Measurements from ENCODE around the gene ASCL3. TPM values are rescaled to one million over a fixed set of nuclear protein-coding genes. Genes with fewer than 3 reads are reported as not detected.
A peak's percentile ranks its signal among the peaks of the same experiment; 100 is the strongest.

The ASCL3 gene
- total and polyA plus RNA-seq, 8 donors = 1.8 TPM; not detected in 7

DNA sequence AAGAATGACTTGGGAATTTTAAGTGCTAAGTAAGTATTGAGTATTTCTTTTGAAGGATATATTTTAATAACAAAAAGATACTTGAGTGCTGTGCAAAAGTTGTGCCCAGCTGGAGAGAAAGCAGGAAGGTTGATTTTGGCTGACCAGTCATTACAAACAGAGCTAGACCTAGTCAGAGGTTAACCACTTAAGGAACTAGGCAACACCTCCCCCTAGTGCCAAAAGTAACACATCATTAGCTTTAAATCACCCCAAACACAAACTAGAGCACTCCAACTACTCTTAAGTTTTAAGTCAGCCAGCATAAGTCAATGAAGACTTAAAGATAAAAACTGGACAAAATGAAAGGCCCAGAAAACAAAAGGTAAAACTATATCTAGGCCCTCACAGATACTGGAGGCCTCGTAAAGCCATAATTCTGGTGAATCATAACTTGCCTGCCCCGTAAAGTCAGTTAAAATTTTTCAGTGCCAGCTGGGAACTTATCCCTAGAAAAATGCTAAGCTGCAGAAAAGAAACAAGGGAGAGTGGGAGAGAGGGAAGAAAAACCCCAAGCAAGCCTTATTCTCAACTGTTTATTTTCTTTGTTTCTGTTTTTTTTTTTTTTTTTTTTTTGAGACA lies 16.8 kb upstream of the ASCL3 start:
- WGBS, 5 donors = 6 to 41% (median 18%) methylated on average over 2 of the region's 2 CpGs
- Histone ChIP-seq H3K4me3 (no peak overlapping the region), H3K36me3 (peaks cover 11 to 28% (median 23%) of the 10 kb centered on the region in 4 donors), H3K27ac (peak overlapping the region in 4 of 5 donors; percentile 54 to 75 (median 70)), H3K4me1 (peaks cover 19 to 47% (median 36%) of the 10 kb centered on the region in 4 donors), H3K9me3 (no peaks in the 10 kb centered on the region), H3K27me3 (no peaks in the 10 kb centered on the region)
- peak in 1 of 2 donors; percentile 90 for DNase-seq
- TF ChIP-seq EP300 (IDR thresholded peaks at IDR 0.05) (no peak), POLR2A (IDR thresholded peaks at IDR 0.05) (no peak), POLR2AphosphoS5 (IDR thresholded peaks at IDR 0.05) (peak in 1 of 3 donors; percentile 71)
- TF ChIP-seq, protein P1, sequence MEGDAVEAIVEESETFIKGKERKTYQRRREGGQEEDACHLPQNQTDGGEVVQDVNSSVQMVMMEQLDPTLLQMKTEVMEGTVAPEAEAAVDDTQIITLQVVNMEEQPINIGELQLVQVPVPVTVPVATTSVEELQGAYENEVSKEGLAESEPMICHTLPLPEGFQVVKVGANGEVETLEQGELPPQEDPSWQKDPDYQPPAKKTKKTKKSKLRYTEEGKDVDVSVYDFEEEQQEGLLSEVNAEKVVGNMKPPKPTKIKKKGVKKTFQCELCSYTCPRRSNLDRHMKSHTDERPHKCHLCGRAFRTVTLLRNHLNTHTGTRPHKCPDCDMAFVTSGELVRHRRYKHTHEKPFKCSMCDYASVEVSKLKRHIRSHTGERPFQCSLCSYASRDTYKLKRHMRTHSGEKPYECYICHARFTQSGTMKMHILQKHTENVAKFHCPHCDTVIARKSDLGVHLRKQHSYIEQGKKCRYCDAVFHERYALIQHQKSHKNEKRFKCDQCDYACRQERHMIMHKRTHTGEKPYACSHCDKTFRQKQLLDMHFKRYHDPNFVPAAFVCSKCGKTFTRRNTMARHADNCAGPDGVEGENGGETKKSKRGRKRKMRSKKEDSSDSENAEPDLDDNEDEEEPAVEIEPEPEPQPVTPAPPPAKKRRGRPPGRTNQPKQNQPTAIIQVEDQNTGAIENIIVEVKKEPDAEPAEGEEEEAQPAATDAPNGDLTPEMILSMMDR (IDR thresholded peaks at IDR 0.05) = peak in 5 of 7 experiments; percentile 28 to 66 (median 43)
- intact Hi-C loops (cut with DNase I; ENCODE audit: low total_unique reads) = loop anchor here (10.0 kb wide), 1 partner anchor 275 kb away; the partner anchor contains the start of genes RPL27A and TRIM66

DNA sequence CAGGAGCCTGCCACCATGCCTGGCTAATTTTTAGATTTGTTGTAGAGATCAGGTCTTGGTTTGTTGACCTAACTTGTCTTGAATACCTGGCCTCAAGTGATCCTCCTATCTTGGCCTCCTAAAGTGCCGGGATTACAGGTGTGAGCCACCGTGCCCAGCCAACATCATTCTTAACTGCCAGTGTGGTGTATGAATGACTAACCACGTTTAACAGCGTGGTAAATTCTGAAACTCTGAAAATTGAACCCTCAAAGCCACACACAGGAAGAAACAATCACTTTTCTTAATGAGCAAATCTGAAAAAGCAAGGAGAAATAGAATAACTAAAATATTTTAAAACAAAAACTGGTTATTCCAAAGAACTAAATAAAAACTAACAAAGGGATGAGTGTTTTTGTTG lies 14.0 kb upstream of the ASCL3 start:
- TF ChIP-seq POLR2AphosphoS5 (IDR thresholded peaks at IDR 0.05) (no peak), EP300 (IDR thresholded peaks at IDR 0.05) (no peak), POLR2A (IDR thresholded peaks at IDR 0.05) (no peak)
- Histone ChIP-seq H3K4me1 (peaks cover 6 to 28% (median 17%) of the 10 kb centered on the region in 4 donors), H3K27me3 (no peaks in the 10 kb centered on the region), H3K4me3 (no peak overlapping the region), H3K27ac (no peak overlapping the region), H3K36me3 (peaks cover 20 to 56% (median 51%) of the 10 kb centered on the region in 4 donors), H3K9me3 (no peaks in the 10 kb centered on the region)
- no peak for DNase-seq
- WGBS, 5 donors = 80 to 84% (median 82%) methylated on average over 4 of the region's 4 CpGs
- intact Hi-C loops (cut with DNase I; ENCODE audit: low total_unique reads) = no loop called here

DNA sequence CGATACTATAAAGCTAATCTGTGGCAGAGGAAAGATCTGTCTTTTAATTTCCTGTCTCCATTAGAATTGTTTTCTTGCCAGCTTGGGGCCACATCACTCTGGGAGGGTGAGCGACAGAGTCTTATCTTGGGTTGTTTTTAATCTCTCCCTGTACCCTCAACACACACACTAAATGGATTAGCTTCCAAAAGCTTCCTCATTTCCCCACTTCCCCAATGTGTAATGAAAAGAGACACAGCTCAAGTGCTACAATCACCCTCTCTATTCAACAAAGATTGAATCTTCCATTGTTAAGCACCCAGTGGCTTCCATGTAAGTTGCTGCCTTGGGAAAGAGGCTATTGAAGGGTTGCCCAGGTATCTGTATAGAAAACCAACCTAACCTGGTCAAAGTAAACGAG lies 6.1 kb upstream of the ASCL3 start:
- H3K27me3 ChIP-seq = no peaks in the 10 kb centered on the region
- WGBS, 5 donors = 49 to 63% (median 57%) methylated on average over 3 of the region's 3 CpGs
- no peak overlapping the region for H3K27ac ChIP-seq
- no peaks in the 10 kb centered on the region for H3K9me3 ChIP-seq
- no peak for DNase-seq
- TF ChIP-seq POLR2A (IDR thresholded peaks at IDR 0.05) (no peak), EP300 (IDR thresholded peaks at IDR 0.05) (no peak), POLR2AphosphoS5 (IDR thresholded peaks at IDR 0.05) (no peak)
- TF ChIP-seq, protein P1 (IDR thresholded peaks at IDR 0.05) = no peak
- H3K4me1 ChIP-seq = peaks cover 0 to 8% (median 0%) of the 10 kb centered on the region in 4 donors
- no peak overlapping the region for H3K4me3 ChIP-seq
- intact Hi-C loops (cut with DNase I; ENCODE audit: low total_unique reads) = no loop called here
- peaks cover 9 to 72% (median 67%) of the 10 kb centered on the region in 4 donors for H3K36me3 ChIP-seq

DNA sequence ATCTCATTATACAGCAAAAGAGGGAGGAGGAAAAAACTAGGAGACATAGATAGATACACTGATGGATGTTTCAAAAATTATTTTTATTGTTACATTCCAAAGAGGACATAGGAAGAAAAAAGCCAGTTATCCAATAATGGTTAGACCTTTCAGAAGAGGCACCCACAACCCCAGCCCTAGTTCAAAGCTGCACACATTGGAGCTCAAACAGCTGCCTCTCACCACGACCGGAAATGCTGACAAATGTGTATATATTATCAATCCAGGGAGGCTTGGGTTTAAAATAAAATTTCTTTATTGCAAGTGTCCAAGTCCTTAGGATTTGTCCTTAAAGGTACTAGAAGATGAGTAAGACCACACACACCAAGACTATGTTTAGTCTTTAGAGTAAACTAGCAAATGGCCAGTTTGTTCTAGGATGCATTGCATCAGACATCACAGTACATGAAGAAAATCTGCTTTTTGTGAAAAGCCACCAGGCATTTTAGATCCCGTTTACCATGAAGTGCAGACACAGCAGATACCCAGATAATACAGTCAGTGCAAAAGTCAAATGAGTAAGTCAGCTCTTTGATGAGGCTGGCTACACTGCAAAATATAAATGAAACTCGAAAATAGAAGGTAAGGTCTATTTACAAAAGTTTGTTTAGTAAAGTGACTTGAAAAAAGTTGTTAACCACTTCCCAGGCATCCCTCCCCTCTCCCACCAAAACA lies 4.6 kb upstream of the ASCL3 start:
- no peaks in the 10 kb centered on the region for H3K27me3 ChIP-seq
- intact Hi-C loops (cut with DNase I; ENCODE audit: low total_unique reads) = no loop called here
- 62 to 73% (median 72%) methylated on average over 4 of the region's 4 CpGs for WGBS, 5 donors
- no peaks in the 10 kb centered on the region for H3K9me3 ChIP-seq
- H3K4me3 ChIP-seq = no peak overlapping the region
- DNase-seq = no peak
- H3K27ac ChIP-seq = no peak overlapping the region
- H3K4me1 ChIP-seq = peaks cover 0 to 8% (median 0%) of the 10 kb centered on the region in 4 donors
- H3K36me3 ChIP-seq = peaks cover 2 to 57% (median 52%) of the 10 kb centered on the region in 4 donors
- TF ChIP-seq, protein P1 (IDR thresholded peaks at IDR 0.05) = no peak
- TF ChIP-seq EP300 (IDR thresholded peaks at IDR 0.05) (no peak), POLR2AphosphoS5 (IDR thresholded peaks at IDR 0.05) (no peak), POLR2A (IDR thresholded peaks at IDR 0.05) (no peak)
